Hindlimb muscle (tissue), 1 donor: ENCODE data around the gene NINJ2. TPM values are rescaled to one million over a fixed set of nuclear protein-coding genes. Genes with fewer than 3 reads are reported as not detected.

Source experiments
- DNase-seq: peaks from one replicate; pipeline ENCODE4 v3.0.0-alpha.2; 2013
- polyA plus RNA-seq: library from polyadenylated mRNA; unstranded; fragments of 120-200 nt; gene quantifications from one replicate; pipeline ENCODE4 v1.2.1, GENCODE V29; 2013; ENCODE audit not compliant: insufficient read length

NINJ2 gene
- polyA plus RNA-seq, 1 donor, result 3.2 TPM

- no peak for DNase-seq
These were observed 94.1 kb downstream of the NINJ2 start for GRCh38 chr12:569091-569676.

DNA sequence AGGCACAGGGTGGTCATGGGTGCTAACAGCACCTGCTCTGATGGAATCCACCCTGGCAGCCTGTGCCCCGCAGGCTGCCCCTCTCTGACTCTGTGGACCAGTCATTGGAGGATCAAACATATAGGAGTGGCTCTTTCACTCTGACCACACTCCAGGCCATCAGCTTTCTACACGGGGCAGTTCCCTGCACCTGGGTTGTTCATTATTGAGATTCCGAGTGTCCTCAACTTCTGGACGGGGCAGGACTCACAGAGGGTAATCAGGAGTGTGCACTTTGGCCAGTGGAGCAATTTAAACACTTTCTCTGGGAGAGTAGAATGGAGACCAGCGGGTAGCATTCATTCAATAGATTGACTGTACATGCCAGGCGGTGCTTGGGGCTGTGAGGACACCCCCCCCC lies 94.8 kb downstream of the NINJ2 start:
- no peak for DNase-seq

GRCh38 chr12:565589-566105 lies 97.6 kb downstream of the NINJ2 start:
- DNase-seq, result no peak

- no peak for DNase-seq
These were observed 98.1 kb downstream of the NINJ2 start for GRCh38 chr12:565161-565560.

DNA sequence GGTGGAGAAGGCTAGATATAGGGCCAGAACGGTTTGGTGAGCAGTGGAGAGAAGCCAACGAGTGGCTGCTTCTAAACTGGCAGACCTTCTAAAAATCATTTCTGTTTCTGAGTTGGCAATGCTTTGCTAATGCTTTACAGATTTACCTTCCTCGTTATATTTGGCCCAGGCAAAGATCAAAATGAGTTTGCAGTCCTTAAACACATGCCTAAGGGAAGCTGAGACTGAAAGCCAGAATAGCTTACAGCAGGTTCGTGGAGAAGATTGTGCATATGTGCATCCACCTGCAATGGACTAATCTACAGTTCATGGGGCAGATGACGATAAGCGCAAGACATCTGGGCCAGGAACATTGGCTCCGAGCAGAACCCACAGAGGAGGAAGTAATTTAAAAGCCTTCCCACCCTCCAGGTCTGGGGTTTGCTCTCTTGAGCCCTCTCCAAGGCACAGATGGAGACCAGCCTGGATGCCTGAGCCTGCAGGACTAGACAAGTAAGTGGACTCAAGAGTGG lies 99.4 kb downstream of the NINJ2 start:
- DNase-seq, result no peak

GRCh38 chr12:563250-563781 lies 99.9 kb downstream of the NINJ2 start:
- no peak for DNase-seq

DNA sequence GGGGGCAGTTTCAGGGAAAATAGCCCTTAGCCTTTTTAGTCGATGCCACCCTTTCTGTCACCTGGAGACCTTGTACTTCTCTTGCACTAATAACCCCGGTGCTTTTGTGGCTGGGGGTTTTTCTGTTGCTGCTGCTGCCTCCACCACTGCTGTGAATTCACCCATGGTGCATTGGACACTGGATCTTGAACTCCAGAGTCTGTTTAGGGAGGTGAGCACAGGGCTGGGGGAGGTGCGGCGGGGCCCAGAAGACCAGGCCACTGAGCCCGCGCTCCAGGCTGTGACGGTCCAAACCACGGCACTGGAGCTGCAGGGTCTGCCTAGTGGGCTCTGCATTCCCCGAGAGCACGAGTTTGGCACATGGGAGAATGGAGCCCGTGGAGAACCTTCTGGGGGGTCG lies 100.6 kb downstream of the NINJ2 start:
- no peak for DNase-seq

GRCh38 chr12:561908-562593 lies 101.2 kb downstream of the NINJ2 start:
- no peak for DNase-seq

GRCh38 chr12:561391-561705 lies 101.9 kb downstream of the NINJ2 start:
- no peak for DNase-seq

DNA sequence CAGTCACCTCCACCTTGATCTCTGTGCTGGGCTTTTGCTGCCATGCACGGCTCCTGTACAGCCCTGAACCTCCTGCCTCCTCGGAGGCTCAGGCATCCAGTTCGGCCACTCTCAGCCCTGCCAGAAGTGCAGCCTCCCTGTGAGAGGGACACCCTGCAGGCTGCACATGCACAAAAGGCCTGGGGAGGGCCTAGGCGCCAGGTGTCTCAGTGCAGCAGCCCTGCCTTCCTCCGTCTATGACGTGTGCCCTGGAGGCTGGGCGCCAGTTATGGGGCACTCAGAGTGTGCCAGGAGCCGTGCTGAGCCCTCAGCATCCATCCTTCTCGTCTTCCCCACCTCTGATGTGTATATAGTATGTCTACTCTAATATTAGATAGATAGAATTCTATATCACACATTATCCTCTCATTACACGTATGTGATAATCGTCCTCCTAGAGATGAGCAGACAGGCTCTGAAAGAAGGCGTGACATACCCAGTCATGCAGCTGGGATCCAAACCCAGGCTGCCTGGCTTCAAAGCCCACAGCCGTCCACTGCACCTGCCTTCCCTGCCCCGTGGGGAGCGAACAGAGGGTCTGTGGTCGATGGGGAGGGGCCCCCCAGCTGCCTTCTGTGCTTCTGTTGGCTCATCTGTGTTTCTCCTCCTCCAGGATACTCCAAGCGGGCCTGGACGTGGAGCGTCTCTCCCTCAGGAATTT lies 102.4 kb downstream of the NINJ2 start:
- no peak for DNase-seq

GRCh38 chr12:559906-560455 lies 103.3 kb downstream of the NINJ2 start:
- no peak for DNase-seq

DNA sequence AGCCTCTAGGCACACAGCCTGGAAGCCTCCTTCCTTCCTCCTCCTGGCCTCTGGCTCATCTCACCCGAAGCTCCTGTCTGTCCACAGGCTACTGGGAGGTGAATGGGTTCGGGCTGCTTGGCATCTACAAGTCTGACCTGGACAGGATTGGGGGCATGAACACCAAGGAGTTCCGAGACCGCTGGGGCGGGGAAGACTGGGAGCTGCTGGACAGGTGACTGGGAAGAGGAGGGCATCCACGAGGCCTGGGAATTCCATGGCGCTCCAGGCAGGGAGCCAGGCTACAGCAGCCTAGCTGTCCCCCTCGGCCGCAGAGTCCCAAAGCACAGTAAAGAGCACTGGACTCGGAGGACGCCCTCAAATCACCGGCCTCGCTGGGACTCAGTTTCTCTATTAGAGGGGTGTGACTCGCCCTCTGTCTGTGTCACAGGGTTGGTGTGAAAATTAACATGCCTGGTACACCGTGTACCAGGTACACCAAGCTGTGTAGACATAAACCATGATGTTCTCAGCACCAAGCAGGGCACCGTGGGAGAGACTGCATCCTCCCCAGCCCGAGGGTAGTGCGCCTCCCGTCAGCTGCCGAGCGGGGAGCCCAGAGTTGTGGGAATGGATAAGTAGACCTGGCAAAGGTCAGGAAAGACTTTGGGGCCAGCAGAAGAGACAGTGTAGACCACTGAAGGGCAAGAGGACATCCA lies 103.9 kb downstream of the NINJ2 start:
- no peak for DNase-seq

DNA sequence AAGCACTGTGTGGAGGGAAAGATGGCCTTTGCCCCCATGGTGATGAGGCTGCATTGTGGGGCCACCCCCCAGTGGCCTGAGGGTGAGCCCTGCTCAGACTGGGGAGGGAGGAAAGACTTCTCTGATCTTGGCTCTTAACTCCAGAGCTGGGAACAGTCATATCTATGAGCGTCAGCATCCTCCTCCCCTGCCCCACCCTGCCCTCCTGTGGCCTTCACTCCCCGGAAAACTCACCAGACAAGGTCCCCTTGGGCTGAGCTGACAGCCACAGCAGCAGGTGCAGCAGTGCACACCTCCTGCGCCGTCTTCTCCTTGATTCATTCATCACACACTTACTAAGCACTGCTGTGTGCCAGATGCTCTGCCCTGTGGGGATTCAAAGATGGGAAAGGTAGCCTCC lies 104.7 kb downstream of the NINJ2 start:
- no peak for DNase-seq

DNA sequence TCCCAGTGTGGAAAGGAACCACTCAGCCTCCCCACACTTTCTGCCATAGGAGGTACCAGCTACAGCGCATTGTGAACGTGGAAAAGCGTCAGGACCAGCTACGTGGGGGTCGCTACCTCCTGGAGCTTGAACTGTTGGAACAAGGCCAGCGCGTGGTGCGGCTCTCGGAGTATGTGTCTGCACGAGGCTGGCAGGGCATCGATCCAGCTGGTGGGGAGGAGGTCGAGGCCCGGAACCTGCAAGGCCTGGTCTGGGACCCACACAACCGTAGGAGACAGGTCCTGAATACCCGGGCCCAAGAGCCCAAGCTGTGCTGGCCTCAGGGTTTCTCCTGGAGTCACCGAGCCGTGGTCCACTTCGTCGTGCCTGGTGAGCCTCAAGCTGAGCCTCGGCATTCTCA lies 106.7 kb downstream of the NINJ2 start:
- DNase-seq, result no peak

- no peak for DNase-seq
These were observed 109.3 kb downstream of the NINJ2 start for GRCh38 chr12:554001-554285.

DNA sequence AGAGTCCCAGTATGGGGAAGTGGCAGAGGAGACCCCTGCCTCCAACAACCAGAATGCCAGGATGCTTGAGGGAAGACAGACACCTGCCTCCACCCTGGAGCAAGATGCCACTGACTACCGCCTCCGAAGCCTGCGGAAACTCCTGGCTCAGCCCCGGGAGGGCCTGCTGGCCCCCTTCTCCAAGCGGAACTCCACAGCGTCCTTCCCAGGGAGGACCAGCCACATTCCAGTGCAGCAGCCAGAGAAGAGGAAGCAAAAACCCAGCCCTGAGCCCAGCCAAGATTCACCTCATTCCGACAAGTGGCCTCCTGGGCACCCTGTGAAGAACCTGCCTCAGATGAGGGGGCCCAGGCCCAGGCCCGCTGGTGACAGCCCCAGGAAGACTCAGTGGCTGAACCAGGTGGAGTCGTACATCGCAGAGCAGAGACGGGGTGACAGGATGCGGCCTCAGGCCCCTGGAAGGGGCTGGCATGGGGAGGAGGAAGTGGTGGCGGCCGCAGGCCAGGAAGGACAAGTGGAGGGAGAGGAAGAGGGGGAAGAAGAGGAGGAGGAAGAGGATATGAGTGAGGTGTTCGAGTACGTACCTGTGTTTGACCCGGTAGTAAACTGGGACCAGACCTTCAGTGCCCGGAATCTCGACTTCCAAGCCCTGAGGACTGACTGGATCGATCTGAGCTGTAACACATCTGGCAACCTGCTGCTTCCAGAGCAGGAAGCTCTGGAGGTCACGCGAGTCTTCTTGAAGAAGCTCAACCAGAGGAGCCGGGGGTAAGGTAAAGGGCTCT lies 109.8 kb downstream of the NINJ2 start:
- DNase-seq, result no peak

GRCh38 chr12:552466-552865 lies 110.8 kb downstream of the NINJ2 start:
- DNase-seq, result peak; percentile 57

DNA sequence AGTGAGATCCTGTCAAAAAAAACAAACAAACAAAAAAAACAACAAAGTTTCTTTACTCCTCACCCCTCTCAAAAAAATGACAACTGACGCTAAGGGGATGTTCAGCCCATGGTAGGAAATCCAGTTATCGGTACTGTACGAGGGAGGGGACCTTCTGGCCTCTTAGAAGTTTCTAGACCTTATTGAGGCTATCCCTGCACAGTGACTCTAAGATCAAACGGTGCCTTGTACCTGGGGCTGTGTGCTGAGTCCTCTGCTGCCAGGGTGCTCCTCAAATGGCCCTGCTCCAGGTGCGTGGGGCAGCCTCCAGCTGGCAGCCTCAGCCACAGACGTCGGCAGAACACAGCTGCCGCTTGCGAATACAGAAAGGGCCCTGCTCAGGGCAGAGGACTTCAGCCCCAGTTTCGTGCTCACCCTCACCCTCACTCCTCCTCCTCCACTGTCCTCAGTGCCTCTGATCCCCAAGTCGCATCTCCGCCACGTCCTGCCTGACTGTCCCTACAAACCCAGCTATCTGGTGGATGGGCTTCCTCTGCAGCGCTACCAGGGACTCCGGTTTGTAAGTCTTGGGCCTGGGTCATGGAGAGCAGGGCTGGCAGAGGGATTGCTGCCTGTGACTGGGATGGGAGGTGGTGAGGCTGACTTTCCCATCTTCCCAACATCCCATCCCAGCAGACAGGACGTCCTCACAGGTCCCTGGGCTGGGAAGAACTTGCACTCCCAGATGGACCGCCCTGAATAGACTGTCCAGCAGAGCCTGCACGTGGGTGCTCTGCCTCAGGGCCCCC lies 112.6 kb downstream of the NINJ2 start:
- no peak for DNase-seq

DNA sequence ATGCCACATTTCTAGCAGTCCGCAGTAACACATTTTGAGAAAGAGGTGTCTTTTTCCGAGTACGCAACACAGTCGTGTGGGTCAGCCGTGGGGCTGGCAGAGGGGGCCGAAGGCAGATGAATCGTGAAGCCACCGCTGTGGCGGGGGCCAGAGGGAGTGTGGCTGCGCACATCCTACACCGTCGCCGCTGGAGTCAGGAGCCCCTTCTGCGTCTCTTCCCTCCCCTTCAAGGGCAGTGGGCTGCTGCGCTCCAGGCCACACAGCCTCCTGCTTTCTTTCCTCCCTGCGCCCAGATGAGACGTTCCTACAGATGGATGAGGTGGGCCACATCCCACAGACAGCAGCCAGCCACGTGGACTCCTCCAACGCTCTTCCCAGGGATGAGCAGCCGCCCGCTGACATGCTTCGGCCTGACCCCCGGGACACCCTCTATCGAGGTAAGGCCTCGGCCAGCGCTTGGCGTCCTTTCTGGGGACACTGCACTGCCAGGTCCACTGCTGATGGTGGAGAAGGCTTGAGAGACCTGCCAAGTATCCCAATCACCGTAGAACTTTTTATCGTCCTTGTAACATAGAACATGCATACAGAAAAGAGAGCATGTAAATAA lies 113.7 kb downstream of the NINJ2 start:
- no peak for DNase-seq

DNA sequence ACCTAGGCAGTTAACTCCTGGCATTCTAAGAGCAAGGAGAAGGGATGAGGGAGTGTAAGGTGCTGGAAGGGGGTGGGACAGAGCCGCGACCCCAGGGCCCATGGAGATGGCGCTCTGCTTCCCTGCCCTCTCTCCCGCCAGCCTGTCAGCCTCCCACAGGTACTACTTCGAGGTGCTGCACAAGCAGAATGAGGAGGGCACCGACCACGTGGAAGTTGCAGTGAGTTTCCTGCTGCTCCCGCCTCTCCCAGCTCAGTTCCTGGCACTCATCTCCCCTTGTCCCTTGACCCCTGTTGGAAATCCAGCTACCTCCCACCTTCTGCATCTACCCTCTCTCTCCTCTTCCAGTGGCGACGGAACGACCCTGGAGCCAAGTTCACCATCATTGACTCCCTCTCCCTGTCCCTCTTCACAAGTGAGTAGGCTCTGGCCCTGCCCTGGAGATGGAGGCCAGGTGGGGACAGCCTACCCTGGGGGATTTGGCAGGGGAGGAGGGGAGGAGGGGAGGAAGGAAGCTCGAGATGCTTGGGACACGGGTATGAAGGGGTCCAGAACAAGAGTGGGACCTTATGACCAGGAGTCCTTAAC lies 115.3 kb downstream of the NINJ2 start:
- DNase-seq, result no peak
